IMR-90 (cell line): Measurements from ENCODE around the gene BTBD9. TPM values are rescaled to one million over a fixed set of nuclear protein-coding genes. Genes with fewer than 3 reads are reported as not detected.

Experiments
- ATAC-seq: fragments of 200-7000 bp; cut with Tn5 transposase; 2 replicates; pipeline ENCODE4 v1.9.1; 2020; ENCODE audit warnings: low read depth, mild to moderate bottlenecking, moderate library complexity
- BruUV-seq: library from RNA; stranded (reverse); fragments of 400-500 nt; replicated peaks from 2 replicates; lab custom pipeline; 2021; lab: Mats Ljungman, UMichigan
- CTCF ChIA-PET: fragments of 300-600 bp; formaldehyde crosslinking; extraction: SDS; loops from one replicate; lab custom pipeline; 2021; ENCODE audit warnings: antibody characterized with exemption; lab: Yijun Ruan, JAX
- POLR2A ChIA-PET: fragments of 300-600 bp; sonication (Branson Sonifier 250); formaldehyde crosslinking; loops from one replicate; lab custom pipeline; 2022; ENCODE audit warnings: antibody characterized with exemption; ENCODE audit not compliant: unreplicated experiment; lab: Charles Lee
- DNase-seq: peaks from one replicate; pipeline ENCODE4 v3.0.0; 2013
- H2AFZ ChIP-seq: replicated peaks from 2 replicates; pipeline ENCODE3; 2013; ENCODE audit warnings: low read length, mild to moderate bottlenecking; ENCODE audit not compliant: poor library complexity
- H2AK5ac ChIP-seq: 2 replicates; pipeline ENCODE4 v1.6.1; 2013; ENCODE audit warnings: low read depth, low read length, inconsistent platforms
- H2AK9ac ChIP-seq: replicated peaks from 2 replicates; pipeline ENCODE3; 2013; ENCODE audit warnings: mild to moderate bottlenecking, low read depth, low read length, moderate library complexity; ENCODE audit not compliant: poor library complexity
- H2BK120ac ChIP-seq: 2 replicates; pipeline ENCODE4 v1.6.1; 2013; ENCODE audit warnings: low read depth, low read length, inconsistent platforms
- H2BK15ac ChIP-seq: 3 replicates; pipeline ENCODE4 v1.6.1; 2013; ENCODE audit warnings: low read depth, low read length, inconsistent platforms
- H2BK20ac ChIP-seq: 2 replicates; pipeline ENCODE4 v1.6.1; 2013; ENCODE audit warnings: low read depth, mild to moderate bottlenecking, inconsistent platforms, low read length, moderate library complexity
- H2BK5ac ChIP-seq: 2 replicates; pipeline ENCODE4 v1.6.1; 2013; ENCODE audit warnings: mild to moderate bottlenecking, low read depth, low read length, inconsistent platforms; ENCODE audit not compliant: poor library complexity, severe bottlenecking
- H3K14ac ChIP-seq: replicated peaks from 2 replicates; pipeline ENCODE4 v1.6.1; 2013; ENCODE audit warnings: low read depth, low read length, inconsistent platforms
- H3K18ac ChIP-seq: 2 replicates; pipeline ENCODE4 v1.6.1; 2013; ENCODE audit warnings: low read depth, low read length, control low read depth
- H3K23ac ChIP-seq: 2 replicates; pipeline ENCODE4 v1.6.1; 2013; ENCODE audit warnings: low read depth, low read length, inconsistent platforms
- H3K27ac ChIP-seq: 2 replicates; pipeline ENCODE4 v1.5.1; 2013; ENCODE audit warnings: mild to moderate bottlenecking, control low read depth, low read length; ENCODE audit not compliant: insufficient read depth
- H3K27me3 ChIP-seq: 2 replicates; pipeline ENCODE4 v1.6.1; 2013; ENCODE audit warnings: low read length; ENCODE audit not compliant: control insufficient read depth, insufficient read depth
- H3K36me3 ChIP-seq: 2 replicates; pipeline ENCODE4 v1.6.1; 2013; ENCODE audit warnings: low read length, mixed read lengths; ENCODE audit not compliant: control insufficient read depth, insufficient read depth
- H3K4ac ChIP-seq: 2 replicates; pipeline ENCODE4 v1.6.1; 2013; ENCODE audit warnings: low read depth, low read length, inconsistent platforms
- H3K4me1 ChIP-seq: 2 replicates; pipeline ENCODE4 v1.6.1; 2013; ENCODE audit warnings: low read length, mixed read lengths; ENCODE audit not compliant: control insufficient read depth, insufficient read depth
- H3K4me2 ChIP-seq: 2 replicates; pipeline ENCODE4 v1.6.1; 2013; ENCODE audit warnings: low read depth, mild to moderate bottlenecking, control low read depth, low read length, moderate library complexity
- H3K4me3 ChIP-seq: 2 replicates; pipeline ENCODE4 v1.5.1; 2013; ENCODE audit warnings: low read depth, mild to moderate bottlenecking, control low read depth, low read length, moderate library complexity; ENCODE audit not compliant: insufficient read depth
- H3K56ac ChIP-seq: 2 replicates; pipeline ENCODE4 v1.6.1; 2013; ENCODE audit warnings: low read length, inconsistent platforms; ENCODE audit not compliant: insufficient read depth; ENCODE audit errors: extremely low read depth
- H3K79me1 ChIP-seq, 2 experiments: 2 replicates each; pipeline ENCODE4 v1.6.1; 2013; ENCODE audit warnings: low read length in 2 of 2, inconsistent platforms in 1 of 2, low read depth in 1 of 2
- H3K9ac ChIP-seq: 2 replicates; pipeline ENCODE4 v1.6.1; 2013; ENCODE audit warnings: low read depth, low read length, control low read depth
- H3K9me1 ChIP-seq: 2 replicates; pipeline ENCODE4 v1.6.1; 2013; ENCODE audit warnings: low read length, inconsistent platforms; ENCODE audit not compliant: insufficient read depth
- H3K9me3 ChIP-seq: 2 replicates; pipeline ENCODE4 v1.6.1; 2013; ENCODE audit warnings: low read length; ENCODE audit not compliant: control insufficient read depth, insufficient read depth
- H4K20me1 ChIP-seq: 2 replicates; pipeline ENCODE4 v1.6.1; 2013; ENCODE audit warnings: low read length, inconsistent platforms; ENCODE audit not compliant: insufficient read depth
- H4K5ac ChIP-seq: 2 replicates; pipeline ENCODE4 v1.6.1; 2013; ENCODE audit warnings: mild to moderate bottlenecking, low read depth, low read length, control low read depth
- H4K8ac ChIP-seq, 2 experiments: 2 replicates each; pipeline ENCODE4 v1.6.1; 2013; ENCODE audit warnings: low read depth in 2 of 2, low read length in 2 of 2, control low read depth in 1 of 2, inconsistent platforms in 1 of 2
- H4K91ac ChIP-seq: 2 replicates; pipeline ENCODE4 v1.6.1; 2013; ENCODE audit warnings: low read depth, low read length, inconsistent platforms; ENCODE audit not compliant: insufficient read depth
- WGBS, 2 experiments: methylation state at CpG; one replicate each; pipeline versions ENCODE4 v1.1.5 to v1.1.7; 2013; ENCODE audit warnings: missing lambda C conversion rate in 2 of 2; ENCODE audit not compliant: insufficient read length in 1 of 2; ENCODE audit errors: extremely low coverage in 2 of 2; 5-methylcytosine and 5-hydroxymethylcytosine counted together
- dilution Hi-C: fragments of 300-500 bp; cut with HindIII; formaldehyde crosslinking; loops from one replicate; pipeline ENCODE4 v1.14.3; 2018; ENCODE audit warnings: low sequenced_read_pairs; ENCODE audit not compliant: unreplicated experiment
- in situ Hi-C: fragments of 300-500 bp; cut with MboI; formaldehyde crosslinking; loops from 3 replicates; pipeline ENCODE4 v1.14.3; 2019; ENCODE audit warnings: low sequenced_read_pairs, inconsistent platforms, mixed read lengths
- intact Hi-C: fragments of 100-400 bp; cut with micrococcal nuclease; formaldehyde crosslinking; loops from 2 replicates; pipeline ENCODE4 v1.10.0; 2022
- polyA plus RNA-seq, 3 experiments: library from polyadenylated mRNA; depleted of rRNA; stranded (reverse); fragments of >200 nt; gene quantifications; 2 replicates each; pipeline ENCODE4 v1.2.3, GENCODE V29; 2012; ENCODE audit warnings: low replicate concordance in 1 of 3
- total RNA-seq: library from RNA; depleted of rRNA; stranded (reverse); fragments of >200 nt; gene quantifications from 2 replicates; pipeline ENCODE4 v1.2.3, GENCODE V29; 2012
- TF ChIP-seq, protein P1 (sequence below): conservative IDR thresholded peaks from 2 replicates; pipeline ENCODE4 v1.5.1; 2012; ENCODE audit warnings: mild to moderate bottlenecking, low read depth, low read length, improper control_type of control experiment

Gene BTBD9
- total and polyA plus RNA-seq, 2 of the 4 experiments (the other 2 are of a cell fraction), result 4.1 to 22.0 TPM

DNA sequence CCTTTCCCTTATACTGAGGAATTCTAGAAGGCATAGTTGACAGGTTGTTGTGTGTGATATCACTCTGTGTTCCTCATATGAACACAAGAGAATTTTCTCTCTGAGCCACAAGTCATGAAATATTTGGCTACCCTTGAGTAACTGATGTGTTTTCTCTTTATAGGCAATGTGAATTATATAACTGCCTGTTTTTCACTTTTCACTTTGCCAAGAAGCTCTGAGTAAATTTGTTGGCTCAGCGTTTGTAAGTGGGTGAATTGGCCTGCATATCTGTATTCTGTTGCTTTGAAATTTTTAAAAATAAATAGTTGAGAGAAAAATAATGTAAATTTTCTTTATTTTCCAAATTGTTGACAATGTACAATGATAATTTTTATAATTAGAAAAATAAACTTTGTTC is 5.2 kb upstream of the BTBD9 start:
- no peaks in the 10 kb centered on the region for H4K20me1 ChIP-seq

More for the DNA sequence above, 5.2 kb upstream of the BTBD9 start:
- intact Hi-C loops, result no loop called here
- H3K27ac ChIP-seq, result no peak overlapping the region
- H3K18ac ChIP-seq, result no peak overlapping the region
- no peak overlapping the region for H3K4ac ChIP-seq
- no peak overlapping the region for H2AK5ac ChIP-seq
- H3K14ac ChIP-seq, result no peak overlapping the region
- H3K23ac ChIP-seq, result no peak overlapping the region
- no peaks in the 10 kb centered on the region for H3K36me3 ChIP-seq
- dilution Hi-C loops, result no loop called here
- H3K27me3 ChIP-seq, result no peaks in the 10 kb centered on the region
- WGBS, 2 experiments, result no CpG with 5 or more reads among the region's 1 CpG
- H2BK120ac ChIP-seq, result no peak overlapping the region
- BruUV-seq, result no TSS peak
- H2AFZ ChIP-seq, result no peak overlapping the region
- peaks cover 6% of the 10 kb centered on the region for H3K9me1 ChIP-seq
- H3K4me3 ChIP-seq, result no peak overlapping the region
- no peak overlapping the region for H2BK20ac ChIP-seq
- no peak for ATAC-seq
- ChIA-PET POLR2A (no interaction called here), CTCF (no interaction called here)
- H4K8ac ChIP-seq, result no peak overlapping the region
- H2BK5ac ChIP-seq, result no peak overlapping the region
- peaks cover 4% of the 10 kb centered on the region; the same call in 1 of the 2 replicates for H3K4me1 ChIP-seq
- H4K5ac ChIP-seq, result no peak overlapping the region
- H3K4me2 ChIP-seq, result no peak overlapping the region
- H3K56ac ChIP-seq, result no peak overlapping the region
- H3K79me1 ChIP-seq, result peaks cover 15 to 20% of the 10 kb centered on the region in 2 experiments
- H2BK15ac ChIP-seq, result no peak overlapping the region
- in situ Hi-C loops, result no loop called here
- H3K9me3 ChIP-seq, result no peaks in the 10 kb centered on the region
- TF ChIP-seq, protein P1, sequence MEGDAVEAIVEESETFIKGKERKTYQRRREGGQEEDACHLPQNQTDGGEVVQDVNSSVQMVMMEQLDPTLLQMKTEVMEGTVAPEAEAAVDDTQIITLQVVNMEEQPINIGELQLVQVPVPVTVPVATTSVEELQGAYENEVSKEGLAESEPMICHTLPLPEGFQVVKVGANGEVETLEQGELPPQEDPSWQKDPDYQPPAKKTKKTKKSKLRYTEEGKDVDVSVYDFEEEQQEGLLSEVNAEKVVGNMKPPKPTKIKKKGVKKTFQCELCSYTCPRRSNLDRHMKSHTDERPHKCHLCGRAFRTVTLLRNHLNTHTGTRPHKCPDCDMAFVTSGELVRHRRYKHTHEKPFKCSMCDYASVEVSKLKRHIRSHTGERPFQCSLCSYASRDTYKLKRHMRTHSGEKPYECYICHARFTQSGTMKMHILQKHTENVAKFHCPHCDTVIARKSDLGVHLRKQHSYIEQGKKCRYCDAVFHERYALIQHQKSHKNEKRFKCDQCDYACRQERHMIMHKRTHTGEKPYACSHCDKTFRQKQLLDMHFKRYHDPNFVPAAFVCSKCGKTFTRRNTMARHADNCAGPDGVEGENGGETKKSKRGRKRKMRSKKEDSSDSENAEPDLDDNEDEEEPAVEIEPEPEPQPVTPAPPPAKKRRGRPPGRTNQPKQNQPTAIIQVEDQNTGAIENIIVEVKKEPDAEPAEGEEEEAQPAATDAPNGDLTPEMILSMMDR, result no peak
- H3K9ac ChIP-seq, result no peak overlapping the region
- DNase-seq, result no peak
- no peak overlapping the region for H2AK9ac ChIP-seq
- H4K91ac ChIP-seq, result no peak overlapping the region
